Glutamatergic neuron (in vitro differentiated cells): ENCODE measurements around the gene OR52K1. TPM values are rescaled to one million over a fixed set of nuclear protein-coding genes. Genes with fewer than 3 reads are reported as not detected.
"Not testable (repeated sequence)": the region's sequence is repeated elsewhere in the genome, so short reads cannot be mapped to it uniquely, and the experiment has no call there.

Experiments used
- DNase-seq: peaks from one replicate; pipeline ENCODE4 v3.0.0; 2022
- H3K27ac Mint-ChIP-seq: one replicate; pipeline ENCODE4 v1.8.0; 2020; ENCODE audit warnings: mild to moderate bottlenecking, mixed read lengths, inconsistent platforms; ENCODE audit not compliant: unreplicated experiment
- H3K27me3 Mint-ChIP-seq: one replicate; pipeline ENCODE4 v1.8.0; 2020; ENCODE audit warnings: mild to moderate bottlenecking, moderate library complexity, mixed read lengths, inconsistent platforms; ENCODE audit not compliant: unreplicated experiment
- H3K36me3 Mint-ChIP-seq: one replicate; pipeline ENCODE4 v1.8.0; 2020; ENCODE audit warnings: mild to moderate bottlenecking, mixed read lengths, inconsistent platforms; ENCODE audit not compliant: unreplicated experiment
- H3K4me1 Mint-ChIP-seq: one replicate; pipeline ENCODE4 v1.8.0; 2020; ENCODE audit warnings: mild to moderate bottlenecking, low read depth, mixed read lengths, inconsistent platforms; ENCODE audit not compliant: unreplicated experiment
- H3K4me3 Mint-ChIP-seq: one replicate; pipeline ENCODE4 v1.8.0; 2020; ENCODE audit warnings: mild to moderate bottlenecking, mixed read lengths, inconsistent platforms; ENCODE audit not compliant: unreplicated experiment
- H3K9me3 Mint-ChIP-seq: one replicate; pipeline ENCODE4 v1.8.0; 2020; ENCODE audit warnings: mild to moderate bottlenecking, moderate library complexity, mixed read lengths, inconsistent platforms; ENCODE audit not compliant: unreplicated experiment
- total RNA-seq: library from RNA; stranded (reverse); fragmentation: NEBNext Ultra II Directional; extraction: Animal tissue kit (Norgen Biotek cat#: 25700); gene quantifications from one replicate; pipeline ENCODE4 v1.2.1, GENCODE V29; 2021; ENCODE audit not compliant: unreplicated experiment
- TF ChIP-seq, protein P1 (sequence below): fragments of 200-600 bp; sonication (generic); IDR thresholded peaks from one replicate; pipeline ENCODE4 v1.5.0; 2021; ENCODE audit not compliant: partially characterized antibody, unreplicated experiment

Gene OR52K1
- total RNA-seq, 1 donor from 2014 or later = not detected

DNA sequence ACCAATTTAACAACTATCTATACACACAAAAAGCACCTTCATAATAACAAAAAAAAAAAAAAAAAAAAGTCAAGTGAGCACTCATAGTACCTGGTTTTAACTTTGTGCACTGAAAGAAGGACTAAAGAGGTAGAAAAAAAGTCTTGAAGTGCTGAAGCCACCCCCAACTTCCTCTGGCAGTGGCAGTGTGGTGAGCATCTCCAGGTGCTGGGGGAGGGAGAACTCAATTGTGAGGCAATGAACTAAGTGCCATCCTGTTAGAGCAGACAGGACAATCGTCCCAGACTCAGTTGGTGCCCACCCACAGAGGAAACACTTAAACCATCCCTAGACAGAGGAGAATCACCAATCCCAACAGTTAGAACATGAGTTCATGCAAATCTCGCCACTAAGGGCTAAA lies 39.9 kb downstream of the OR52K1 start:
- Mint-ChIP-seq H3K4me3 (no peak overlapping the region), H3K4me1 (peaks cover 1% of the 10 kb centered on the region), H3K9me3 (no peaks in the 10 kb centered on the region), H3K27ac (no peak overlapping the region), H3K27me3 (no peaks in the 10 kb centered on the region), H3K36me3 (no peaks in the 10 kb centered on the region)
- TF ChIP-seq, protein P1, sequence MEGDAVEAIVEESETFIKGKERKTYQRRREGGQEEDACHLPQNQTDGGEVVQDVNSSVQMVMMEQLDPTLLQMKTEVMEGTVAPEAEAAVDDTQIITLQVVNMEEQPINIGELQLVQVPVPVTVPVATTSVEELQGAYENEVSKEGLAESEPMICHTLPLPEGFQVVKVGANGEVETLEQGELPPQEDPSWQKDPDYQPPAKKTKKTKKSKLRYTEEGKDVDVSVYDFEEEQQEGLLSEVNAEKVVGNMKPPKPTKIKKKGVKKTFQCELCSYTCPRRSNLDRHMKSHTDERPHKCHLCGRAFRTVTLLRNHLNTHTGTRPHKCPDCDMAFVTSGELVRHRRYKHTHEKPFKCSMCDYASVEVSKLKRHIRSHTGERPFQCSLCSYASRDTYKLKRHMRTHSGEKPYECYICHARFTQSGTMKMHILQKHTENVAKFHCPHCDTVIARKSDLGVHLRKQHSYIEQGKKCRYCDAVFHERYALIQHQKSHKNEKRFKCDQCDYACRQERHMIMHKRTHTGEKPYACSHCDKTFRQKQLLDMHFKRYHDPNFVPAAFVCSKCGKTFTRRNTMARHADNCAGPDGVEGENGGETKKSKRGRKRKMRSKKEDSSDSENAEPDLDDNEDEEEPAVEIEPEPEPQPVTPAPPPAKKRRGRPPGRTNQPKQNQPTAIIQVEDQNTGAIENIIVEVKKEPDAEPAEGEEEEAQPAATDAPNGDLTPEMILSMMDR = no peak
- no peak for DNase-seq

DNA sequence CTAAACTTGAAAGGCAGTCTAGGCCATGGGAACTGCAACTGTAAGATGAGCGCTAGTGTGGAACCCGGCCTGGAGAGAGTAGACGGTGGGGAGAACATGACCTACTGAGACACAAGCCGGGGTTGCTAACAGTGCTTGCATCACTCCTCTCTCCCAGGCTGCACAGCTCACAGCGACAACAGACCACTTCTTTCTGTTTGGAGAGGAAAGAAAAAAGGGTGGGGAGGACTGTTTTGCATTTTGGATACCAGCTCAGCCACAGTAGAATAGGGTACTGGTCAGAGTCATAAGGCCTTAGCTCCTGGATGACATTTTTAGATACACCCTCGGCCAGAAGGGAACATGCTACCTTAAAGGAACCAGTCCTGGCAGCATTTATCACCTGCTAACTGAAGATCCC lies 40.3 kb downstream of the OR52K1 start:
- no peak for DNase-seq
- H3K9me3 Mint-ChIP-seq = no peaks in the 10 kb centered on the region
- H3K36me3 Mint-ChIP-seq = no peaks in the 10 kb centered on the region
- no peak overlapping the region for H3K27ac Mint-ChIP-seq
- H3K4me3 Mint-ChIP-seq = no peak overlapping the region
- H3K27me3 Mint-ChIP-seq = no peaks in the 10 kb centered on the region
- peaks cover 3% of the 10 kb centered on the region for H3K4me1 Mint-ChIP-seq
- TF ChIP-seq, protein P1 = no peak

DNA sequence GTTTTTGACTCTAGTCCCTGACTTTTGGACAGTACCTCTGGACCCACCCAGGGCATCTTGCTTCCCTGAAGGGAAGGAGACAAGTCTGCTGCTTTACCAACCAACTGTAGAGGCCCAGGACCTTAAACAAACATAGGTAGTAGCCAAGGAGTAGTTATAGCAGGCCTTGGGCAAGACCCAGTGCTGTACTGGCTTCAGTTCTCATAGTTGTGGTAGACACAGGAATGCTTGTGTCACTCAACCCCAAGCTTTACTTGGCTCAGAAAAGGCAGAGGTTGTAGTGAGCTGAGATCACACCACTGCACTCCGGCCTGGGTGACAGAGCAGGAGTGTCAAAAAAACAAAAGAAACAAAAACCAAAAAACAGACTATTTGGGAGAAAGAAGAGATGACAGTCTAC lies 41.2 kb downstream of the OR52K1 start:
- Mint-ChIP-seq H3K9me3 (peaks cover 2% of the 10 kb centered on the region), H3K27me3 (no peaks in the 10 kb centered on the region)
- TF ChIP-seq, protein P1 = no peak

DNA sequence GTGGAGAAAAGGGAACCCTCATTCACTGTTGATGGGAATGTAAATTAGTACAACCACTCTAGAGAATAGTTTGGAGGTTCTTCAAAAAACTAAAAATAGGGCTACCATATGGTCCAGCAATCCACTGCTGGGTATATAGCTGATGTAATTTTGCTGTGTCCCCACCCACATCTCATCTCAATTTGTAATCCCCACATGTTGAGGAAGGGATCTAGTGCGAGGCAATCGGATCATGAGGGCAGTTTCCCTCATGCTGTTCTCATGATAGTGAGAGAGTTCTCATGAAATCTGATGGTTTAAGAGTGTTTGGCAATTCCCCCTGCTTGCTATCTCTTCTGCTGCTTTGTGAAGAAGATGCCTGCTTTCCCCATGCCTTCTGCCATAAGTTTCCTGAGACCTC lies 45.5 kb downstream of the OR52K1 start:
- TF ChIP-seq, protein P1 = no peak
- H3K9me3 Mint-ChIP-seq = peaks cover 2% of the 10 kb centered on the region
- H3K27me3 Mint-ChIP-seq = no peaks in the 10 kb centered on the region

More for the DNA sequence above, 41.2 kb downstream of the OR52K1 start:
- no peak for DNase-seq
- Mint-ChIP-seq H3K36me3 (no peaks in the 10 kb centered on the region), H3K27ac (no peak overlapping the region), H3K4me1 (peaks cover 5% of the 10 kb centered on the region), H3K4me3 (no peak overlapping the region)

DNA sequence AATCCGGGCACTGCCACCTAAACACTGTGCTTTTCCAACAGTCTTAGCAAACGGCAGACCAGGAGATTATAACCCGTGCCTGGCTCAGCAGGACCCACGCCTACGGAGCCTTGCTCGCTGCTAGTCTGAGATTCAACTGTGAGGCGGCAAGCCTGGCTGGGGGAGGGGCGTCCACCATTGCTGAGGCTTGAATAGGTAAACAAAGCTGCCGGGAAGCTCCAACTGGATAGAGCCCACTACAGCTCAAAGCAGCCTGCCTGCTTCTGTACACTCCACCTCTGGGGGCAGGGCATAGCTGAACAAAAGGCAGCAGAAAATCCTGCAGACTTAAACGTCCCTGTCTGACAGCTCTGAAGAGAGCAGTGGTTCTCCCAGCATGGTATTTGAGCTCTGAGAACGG lies 49.2 kb downstream of the OR52K1 start:
- H3K4me1 Mint-ChIP-seq, H3K4me3 Mint-ChIP-seq, H3K27ac Mint-ChIP-seq, H3K36me3 Mint-ChIP-seq, H3K27me3 Mint-ChIP-seq, DNase-seq, H3K9me3 Mint-ChIP-seq: not testable (repeated sequence)

More for the DNA sequence above, 45.5 kb downstream of the OR52K1 start:
- peaks cover 5% of the 10 kb centered on the region for H3K4me1 Mint-ChIP-seq
- peaks cover 4% of the 10 kb centered on the region for H3K36me3 Mint-ChIP-seq
- DNase-seq = no peak
- no peak overlapping the region for H3K4me3 Mint-ChIP-seq
- H3K27ac Mint-ChIP-seq = no peak overlapping the region
